ENCODE measurements around the gene RAB3A. TPM values are rescaled to one million over a fixed set of nuclear protein-coding genes. Genes with fewer than 3 reads are reported as not detected.

Gene RAB3A
- total RNA-seq, 6 donors from 2014 or later, result 0.46 to 5.0 (median 3.4) TPM

DNA sequence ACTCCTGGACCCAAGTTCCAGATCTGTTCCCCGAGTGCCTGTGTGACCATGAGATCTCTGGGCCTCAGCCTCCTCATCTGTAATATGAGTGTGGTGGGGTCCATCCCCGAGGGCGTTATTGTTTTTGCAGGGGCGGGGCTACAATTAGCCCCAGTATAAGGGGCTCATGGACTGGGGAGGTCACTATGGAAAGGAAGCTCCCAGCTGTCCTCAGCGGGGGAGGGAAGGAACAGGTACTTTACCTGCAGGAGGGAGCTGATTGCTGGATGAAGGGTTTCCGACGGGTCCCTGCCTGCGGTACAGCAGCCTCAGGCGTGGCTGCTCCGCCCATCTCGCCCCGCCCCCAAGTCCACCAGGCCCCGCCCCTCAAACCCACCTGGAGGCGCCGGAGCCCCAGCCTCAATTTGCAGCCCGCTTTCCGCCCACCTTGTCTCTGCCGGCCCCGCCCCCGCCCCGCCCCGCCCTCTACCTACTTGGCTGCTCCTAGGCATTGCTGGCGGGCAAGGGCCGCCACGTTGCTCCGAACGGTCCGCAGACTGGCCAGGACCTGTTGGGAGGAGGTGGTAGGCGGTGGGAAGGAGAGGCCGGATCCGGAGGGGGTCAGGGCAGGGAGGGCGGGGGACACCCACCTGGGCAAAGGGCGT, 16.9 kb upstream of the RAB3A start:
- Histone ChIP-seq H3K27ac (no peak overlapping the region), H3K27me3 (peaks cover 0 to 13% (median 9%) of the 10 kb centered on the region in 4 donors), H3K36me3 (no peaks in the 10 kb centered on the region), H3K9me3 (no peaks in the 10 kb centered on the region), H3K4me3 (no peak overlapping the region), H3K4me1 (peaks cover 11 to 26% (median 21%) of the 10 kb centered on the region in 4 donors)
- DNase-seq (peak in 1 of 2 donors; percentile 64), ATAC-seq (ENCODE audit: low FRiP score in 2 of 2) (no peak)
- TF ChIP-seq, protein P1, sequence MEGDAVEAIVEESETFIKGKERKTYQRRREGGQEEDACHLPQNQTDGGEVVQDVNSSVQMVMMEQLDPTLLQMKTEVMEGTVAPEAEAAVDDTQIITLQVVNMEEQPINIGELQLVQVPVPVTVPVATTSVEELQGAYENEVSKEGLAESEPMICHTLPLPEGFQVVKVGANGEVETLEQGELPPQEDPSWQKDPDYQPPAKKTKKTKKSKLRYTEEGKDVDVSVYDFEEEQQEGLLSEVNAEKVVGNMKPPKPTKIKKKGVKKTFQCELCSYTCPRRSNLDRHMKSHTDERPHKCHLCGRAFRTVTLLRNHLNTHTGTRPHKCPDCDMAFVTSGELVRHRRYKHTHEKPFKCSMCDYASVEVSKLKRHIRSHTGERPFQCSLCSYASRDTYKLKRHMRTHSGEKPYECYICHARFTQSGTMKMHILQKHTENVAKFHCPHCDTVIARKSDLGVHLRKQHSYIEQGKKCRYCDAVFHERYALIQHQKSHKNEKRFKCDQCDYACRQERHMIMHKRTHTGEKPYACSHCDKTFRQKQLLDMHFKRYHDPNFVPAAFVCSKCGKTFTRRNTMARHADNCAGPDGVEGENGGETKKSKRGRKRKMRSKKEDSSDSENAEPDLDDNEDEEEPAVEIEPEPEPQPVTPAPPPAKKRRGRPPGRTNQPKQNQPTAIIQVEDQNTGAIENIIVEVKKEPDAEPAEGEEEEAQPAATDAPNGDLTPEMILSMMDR (IDR thresholded peaks at IDR 0.05), result no peak
- TF ChIP-seq EP300 (IDR thresholded peaks at IDR 0.05) (no peak), POLR2A (IDR thresholded peaks at IDR 0.05) (no peak), POLR2AphosphoS5 (IDR thresholded peaks at IDR 0.05) (no peak)
- WGBS, 2 donors, result 13 to 29% methylated on average over 7 to 26 of the region's 33 CpGs

DNA sequence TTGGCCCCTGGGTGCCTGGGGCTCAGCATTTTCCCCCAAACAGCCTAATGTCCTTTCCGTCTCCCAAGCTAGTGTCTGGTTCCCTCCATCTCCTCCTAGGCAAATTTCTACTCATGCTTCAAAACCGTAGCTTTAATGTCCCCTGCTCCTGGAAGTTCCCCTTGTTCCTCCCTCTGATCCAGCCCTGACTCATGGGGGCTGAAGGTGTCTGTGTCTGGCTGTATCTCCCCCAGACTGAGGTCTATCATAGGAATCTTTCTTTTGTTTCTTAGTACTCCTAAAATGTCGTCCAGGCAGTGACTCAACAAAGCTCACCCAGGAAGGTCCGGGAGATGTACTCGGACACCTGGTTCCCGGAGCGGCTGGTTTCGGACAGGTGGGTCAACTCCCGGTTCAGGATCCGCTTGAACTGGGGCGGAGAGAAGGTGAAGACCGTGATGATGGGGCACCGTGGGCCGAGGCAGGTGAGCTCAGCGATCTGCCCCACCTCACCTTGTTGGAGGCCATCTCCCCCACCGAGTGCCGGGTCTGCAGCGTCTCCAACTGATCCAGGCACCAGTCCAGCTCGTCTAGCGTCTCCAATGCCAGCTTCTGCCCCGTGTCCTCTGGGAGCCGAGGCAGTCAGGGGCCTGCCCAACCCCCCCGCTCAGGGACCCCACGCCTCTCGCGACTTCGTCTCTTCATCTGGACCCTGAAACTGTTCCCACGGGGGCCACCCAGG, 16.2 kb upstream of the RAB3A start:
- H3K27me3 ChIP-seq, result peaks cover 0 to 8% (median 2%) of the 10 kb centered on the region in 4 donors
- DNase-seq, result no peak
- H3K4me1 ChIP-seq, result peaks cover 5 to 19% (median 15%) of the 10 kb centered on the region in 4 donors
- H3K36me3 ChIP-seq, result no peaks in the 10 kb centered on the region
- H3K4me3 ChIP-seq, result no peak overlapping the region
- no peak for ATAC-seq (ENCODE audit: low FRiP score in 2 of 2)
- TF ChIP-seq POLR2AphosphoS5 (IDR thresholded peaks at IDR 0.05) (no peak), POLR2A (IDR thresholded peaks at IDR 0.05) (no peak), EP300 (IDR thresholded peaks at IDR 0.05) (no peak)
- TF ChIP-seq, protein P1 (IDR thresholded peaks at IDR 0.05), result no peak
- H3K9me3 ChIP-seq, result no peaks in the 10 kb centered on the region
- no peak overlapping the region for H3K27ac ChIP-seq
- 72 to 81% methylated on average over 20 to 28 of the region's 28 CpGs for WGBS, 2 donors

- DNase-seq, result no peak
- ATAC-seq (ENCODE audit: low FRiP score in 2 of 2), result no peak
- H3K27ac ChIP-seq, result no peak overlapping the region
- TF ChIP-seq POLR2AphosphoS5 (IDR thresholded peaks at IDR 0.05) (no peak), POLR2A (IDR thresholded peaks at IDR 0.05) (no peak)
- no peak overlapping the region for H3K4me3 ChIP-seq
- H3K9me3 ChIP-seq, result no peaks in the 10 kb centered on the region
- H3K27me3 ChIP-seq, result peaks cover 0 to 4% (median 0%) of the 10 kb centered on the region in 4 donors
- H3K4me1 ChIP-seq, result peaks cover 0 to 8% (median 2%) of the 10 kb centered on the region in 4 donors
- H3K36me3 ChIP-seq, result no peaks in the 10 kb centered on the region
- 61 to 89% methylated on average over 3 of the region's 3 CpGs for WGBS, 2 donors
These were observed 14.8 kb upstream of the RAB3A start for GRCh38 chr19:18218600-18218999.

- peaks cover 0 to 4% (median 0%) of the 10 kb centered on the region in 4 donors for H3K27me3 ChIP-seq
- H3K4me3 ChIP-seq, result no peak overlapping the region
- no peak for TF ChIP-seq POLR2A (IDR thresholded peaks at IDR 0.05)
- no peak for TF ChIP-seq POLR2AphosphoS5 (IDR thresholded peaks at IDR 0.05)
- no peak for TF ChIP-seq EP300 (IDR thresholded peaks at IDR 0.05)
- TF ChIP-seq, protein P1 (IDR thresholded peaks at IDR 0.05), result no peak
- peaks cover 0 to 8% (median 2%) of the 10 kb centered on the region in 4 donors for H3K4me1 ChIP-seq
- no peak overlapping the region for H3K27ac ChIP-seq
- WGBS, 2 donors, result 89 to 92% methylated on average over 10 to 17 of the region's 17 CpGs
- H3K9me3 ChIP-seq, result no peaks in the 10 kb centered on the region
- ATAC-seq (ENCODE audit: low FRiP score in 2 of 2) (no peak), DNase-seq (no peak)
- H3K36me3 ChIP-seq, result no peaks in the 10 kb centered on the region
These were observed 14.3 kb upstream of the RAB3A start for GRCh38 chr19:18218159-18218558.

GRCh38 chr19:18216789-18217188, 12.9 kb upstream of the RAB3A start:
- ATAC-seq (ENCODE audit: low FRiP score in 2 of 2), result no peak
- TF ChIP-seq POLR2A (IDR thresholded peaks at IDR 0.05) (no peak), POLR2AphosphoS5 (IDR thresholded peaks at IDR 0.05) (no peak), EP300 (IDR thresholded peaks at IDR 0.05) (no peak)
- TF ChIP-seq, protein P1 (IDR thresholded peaks at IDR 0.05), result no peak
- no peak overlapping the region for H3K4me3 ChIP-seq
- no peak for DNase-seq
- H3K36me3 ChIP-seq, result no peaks in the 10 kb centered on the region
- 97 to 98% methylated on average over 8 of the region's 8 CpGs for WGBS, 2 donors
- peaks cover 0 to 8% (median 2%) of the 10 kb centered on the region in 4 donors for H3K4me1 ChIP-seq
- no peaks in the 10 kb centered on the region for H3K9me3 ChIP-seq
- H3K27ac ChIP-seq, result no peak overlapping the region
- H3K27me3 ChIP-seq, result peaks cover 0 to 4% (median 0%) of the 10 kb centered on the region in 4 donors

All from upper lobe of left lung (tissue), 6 donors.